Measurements from ENCODE around the gene FBXL3. TPM values are rescaled to one million over a fixed set of nuclear protein-coding genes. Genes with fewer than 3 reads are reported as not detected.

FBXL3 gene
- total and polyA plus RNA-seq, 2 donors (not counting 1 experiment from before 2014, with no cell fraction given): 20.5 to 78.0 TPM

DNA sequence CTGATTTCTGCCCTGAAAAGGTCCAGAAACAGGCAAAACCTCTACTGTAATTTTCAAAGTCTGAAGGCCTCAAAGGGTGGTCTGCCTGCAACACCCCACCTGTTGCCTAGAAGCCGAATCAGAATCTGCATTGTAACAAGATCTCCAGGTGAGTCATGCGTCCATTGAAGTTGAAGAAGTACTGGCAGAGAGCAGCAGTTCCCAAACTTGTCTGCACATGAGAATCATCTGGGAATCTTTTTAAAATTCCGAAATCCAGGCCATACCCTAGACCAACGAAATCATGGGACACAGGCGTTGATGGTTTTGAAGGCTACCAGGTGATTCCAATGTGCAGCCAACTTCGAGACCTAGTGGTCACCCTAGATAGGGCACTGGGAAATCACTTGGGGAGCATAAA lies 51.1 kb downstream of the FBXL3 start:
- ChIA-PET POLR2A (no interaction called here), CTCF (no interaction called here)
- H3K9me3 ChIP-seq (ENCODE audit: control extremely low read depth in 1 of 3, control insufficient read depth in 2 of 3, insufficient read depth in 1 of 3, low read length in 2 of 3): no peaks in the 10 kb centered on the region
- no peak overlapping the region for H2AFZ ChIP-seq (ENCODE audit: insufficient read depth, low read depth, low read length, poor library complexity, severe bottlenecking)
- no peak overlapping the region for H3K27ac ChIP-seq (ENCODE audit: low read length in 2 of 2)
- no peak for TF ChIP-seq EZH2 (IDR thresholded peaks at IDR 0.05; ENCODE audit: borderline replicate concordance, insufficient read depth, low read depth, low read length, poor library complexity, severe bottlenecking)
- TF ChIP-seq, protein P1, sequence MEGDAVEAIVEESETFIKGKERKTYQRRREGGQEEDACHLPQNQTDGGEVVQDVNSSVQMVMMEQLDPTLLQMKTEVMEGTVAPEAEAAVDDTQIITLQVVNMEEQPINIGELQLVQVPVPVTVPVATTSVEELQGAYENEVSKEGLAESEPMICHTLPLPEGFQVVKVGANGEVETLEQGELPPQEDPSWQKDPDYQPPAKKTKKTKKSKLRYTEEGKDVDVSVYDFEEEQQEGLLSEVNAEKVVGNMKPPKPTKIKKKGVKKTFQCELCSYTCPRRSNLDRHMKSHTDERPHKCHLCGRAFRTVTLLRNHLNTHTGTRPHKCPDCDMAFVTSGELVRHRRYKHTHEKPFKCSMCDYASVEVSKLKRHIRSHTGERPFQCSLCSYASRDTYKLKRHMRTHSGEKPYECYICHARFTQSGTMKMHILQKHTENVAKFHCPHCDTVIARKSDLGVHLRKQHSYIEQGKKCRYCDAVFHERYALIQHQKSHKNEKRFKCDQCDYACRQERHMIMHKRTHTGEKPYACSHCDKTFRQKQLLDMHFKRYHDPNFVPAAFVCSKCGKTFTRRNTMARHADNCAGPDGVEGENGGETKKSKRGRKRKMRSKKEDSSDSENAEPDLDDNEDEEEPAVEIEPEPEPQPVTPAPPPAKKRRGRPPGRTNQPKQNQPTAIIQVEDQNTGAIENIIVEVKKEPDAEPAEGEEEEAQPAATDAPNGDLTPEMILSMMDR (IDR thresholded peaks at IDR 0.05): no peak
- H3K36me3 ChIP-seq (replicated peaks in 1 of 2; ENCODE audit: control extremely low read depth in 1 of 2, control insufficient read depth in 1 of 2, extremely low read depth in 1 of 2, insufficient read depth in 2 of 2, low read length in 1 of 2): no peaks in the 10 kb centered on the region
- H3K27me3 ChIP-seq (replicated peaks in 1 of 4; ENCODE audit: control extremely low read depth in 1 of 4, control insufficient read depth in 3 of 4, insufficient read depth in 4 of 4, low read length in 3 of 4): peaks cover 0 to 25% (median 6%) of the 10 kb centered on the region in 4 experiments
- Mint-ChIP-seq H3K4me1 (peaks cover 4% of the 10 kb centered on the region), H3K27me3 (peaks cover 54% of the 10 kb centered on the region), H3K27ac (no peak overlapping the region), H3K4me3 (no peak overlapping the region), H3K9me3 (ENCODE audit: insufficient read depth) (no peaks in the 10 kb centered on the region)
- no peak for DNase-seq
- intact Hi-C loops (cut with micrococcal nuclease): no loop called here
- H3K4me3 ChIP-seq (ENCODE audit: control extremely low read depth in 1 of 5, extremely low read depth in 1 of 5, insufficient read depth in 1 of 5, low read depth in 2 of 5, low read length in 4 of 5): no peak overlapping the region
- H4K20me1 ChIP-seq (ENCODE audit: control insufficient read depth, insufficient read depth, low read length, poor library complexity, severe bottlenecking): no peaks in the 10 kb centered on the region
- H3K4me2 ChIP-seq (replicated peaks; ENCODE audit: low read depth, low read length, poor library complexity, severe bottlenecking): no peak overlapping the region
- H3K9ac ChIP-seq (ENCODE audit: low read length): no peak overlapping the region
- H3K4me1 ChIP-seq (ENCODE audit: control insufficient read depth in 2 of 2, insufficient read depth in 2 of 2, low read length in 2 of 2): peaks cover 0 to 7% of the 10 kb centered on the region in 2 donors
- no peak for ATAC-seq (ENCODE audit: low read depth)
- WGBS (ENCODE audit: insufficient coverage): 87% methylated on average over 6 of the region's 6 CpGs
- no peaks in the 10 kb centered on the region for H3K79me2 ChIP-seq (ENCODE audit: control insufficient read depth, insufficient read depth, low read length)

DNA sequence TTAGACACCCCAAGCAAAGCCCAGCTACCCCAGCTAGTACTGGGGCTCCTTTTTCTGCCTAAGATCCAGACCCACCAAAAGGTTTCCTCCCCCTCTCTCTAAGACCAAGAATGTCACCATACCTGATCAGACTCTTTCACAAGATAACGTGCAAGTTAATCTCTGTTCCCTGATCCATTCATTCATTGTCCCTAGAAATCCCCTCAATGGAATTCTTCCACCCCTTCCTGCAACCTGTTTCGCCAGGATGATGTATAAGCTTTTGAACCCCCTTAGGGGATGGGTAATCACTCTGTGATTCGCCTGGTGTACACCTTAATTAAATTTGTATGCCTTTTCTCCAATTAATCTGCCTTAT lies 52.4 kb downstream of the FBXL3 start:
- ATAC-seq (ENCODE audit: low read depth) (no peak), DNase-seq (no peak)
- ChIA-PET CTCF (no interaction called here), POLR2A (no interaction called here)
- Histone ChIP-seq H3K4me3 (ENCODE audit: control extremely low read depth in 1 of 5, extremely low read depth in 1 of 5, insufficient read depth in 1 of 5, low read depth in 2 of 5, low read length in 4 of 5) (no peak overlapping the region), H2AFZ (ENCODE audit: insufficient read depth, low read depth, low read length, poor library complexity, severe bottlenecking) (no peak overlapping the region), H3K27ac (ENCODE audit: low read length in 2 of 2) (no peak overlapping the region), H3K9ac (ENCODE audit: low read length) (no peak overlapping the region), H3K36me3 (replicated peaks in 1 of 2; ENCODE audit: control extremely low read depth in 1 of 2, control insufficient read depth in 1 of 2, extremely low read depth in 1 of 2, insufficient read depth in 2 of 2, low read length in 1 of 2) (no peaks in the 10 kb centered on the region), H3K27me3 (replicated peaks in 1 of 4; ENCODE audit: control extremely low read depth in 1 of 4, control insufficient read depth in 3 of 4, insufficient read depth in 4 of 4, low read length in 3 of 4) (peaks cover 0 to 17% (median 0%) of the 10 kb centered on the region in 4 experiments), H4K20me1 (ENCODE audit: control insufficient read depth, insufficient read depth, low read length, poor library complexity, severe bottlenecking) (no peaks in the 10 kb centered on the region), H3K4me2 (replicated peaks; ENCODE audit: low read depth, low read length, poor library complexity, severe bottlenecking) (no peak overlapping the region), H3K4me1 (ENCODE audit: control insufficient read depth in 2 of 2, insufficient read depth in 2 of 2, low read length in 2 of 2) (no peaks in the 10 kb centered on the region), H3K79me2 (ENCODE audit: control insufficient read depth, insufficient read depth, low read length) (no peaks in the 10 kb centered on the region), H3K9me3 (ENCODE audit: control extremely low read depth in 1 of 3, control insufficient read depth in 2 of 3, insufficient read depth in 1 of 3, low read length in 2 of 3) (no peaks in the 10 kb centered on the region)
- Mint-ChIP-seq H3K4me1 (peaks cover 2% of the 10 kb centered on the region), H3K27ac (no peak overlapping the region), H3K4me3 (no peak overlapping the region), H3K9me3 (ENCODE audit: insufficient read depth) (no peaks in the 10 kb centered on the region), H3K27me3 (peaks cover 50% of the 10 kb centered on the region)
- TF ChIP-seq, protein P1 (IDR thresholded peaks at IDR 0.05): no peak
- TF ChIP-seq EZH2 (IDR thresholded peaks at IDR 0.05; ENCODE audit: borderline replicate concordance, insufficient read depth, low read depth, low read length, poor library complexity, severe bottlenecking): no peak
- 83% methylated on average over 1 of the region's 3 CpGs for WGBS (ENCODE audit: insufficient coverage)
- intact Hi-C loops (cut with micrococcal nuclease): no loop called here

All from B cell (primary cell).